ENCODE results near the gene TECPR2.
"Not testable (repeated sequence)": the region's sequence is repeated elsewhere in the genome, so short reads cannot be mapped to it uniquely, and the experiment has no call there.

Gene TECPR2

DNA sequence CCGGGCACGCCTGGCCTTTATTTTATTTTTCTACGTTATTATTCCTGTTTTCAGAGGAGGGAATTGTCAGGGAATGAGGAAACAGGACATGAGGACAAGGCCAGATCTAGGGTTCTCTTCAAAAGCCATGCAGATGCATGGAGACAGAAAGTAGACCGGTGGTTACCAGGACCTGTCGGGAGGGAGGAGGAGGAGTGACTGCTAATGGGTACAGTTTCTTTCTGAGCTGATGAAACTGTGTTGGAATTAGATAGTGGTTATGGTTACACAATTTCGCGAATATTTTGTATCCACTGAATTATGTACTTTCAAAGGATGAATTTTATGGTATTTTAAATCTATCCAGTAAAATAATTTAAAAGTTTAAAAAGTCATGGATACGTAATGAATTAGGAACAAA, 31.9 kb upstream of the TECPR2 start:
- no peak for DNase-seq (ENCODE audit: low read depth in 3 of 3)

DNA sequence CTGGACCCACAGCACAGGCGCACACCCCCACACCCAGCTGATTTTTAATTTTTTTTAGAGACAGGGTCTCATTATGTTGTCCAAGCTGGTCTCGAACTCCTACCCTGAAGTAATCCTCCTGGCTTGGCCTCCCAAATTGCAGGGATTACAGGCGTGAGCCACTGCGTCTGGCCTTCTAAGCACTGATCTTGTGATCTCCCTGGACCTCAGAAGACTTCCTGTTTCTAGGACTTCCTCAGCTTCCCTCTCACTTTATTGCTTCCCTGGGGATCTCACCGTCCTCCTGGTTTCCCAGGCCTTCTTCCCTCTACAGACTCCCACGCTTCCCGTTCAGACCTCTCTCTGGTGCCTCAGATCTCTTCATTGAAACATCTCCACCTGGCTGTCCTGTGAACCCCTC, 29.4 kb upstream of the TECPR2 start:
- no peak for DNase-seq (ENCODE audit: low read depth in 3 of 3)

DNA sequence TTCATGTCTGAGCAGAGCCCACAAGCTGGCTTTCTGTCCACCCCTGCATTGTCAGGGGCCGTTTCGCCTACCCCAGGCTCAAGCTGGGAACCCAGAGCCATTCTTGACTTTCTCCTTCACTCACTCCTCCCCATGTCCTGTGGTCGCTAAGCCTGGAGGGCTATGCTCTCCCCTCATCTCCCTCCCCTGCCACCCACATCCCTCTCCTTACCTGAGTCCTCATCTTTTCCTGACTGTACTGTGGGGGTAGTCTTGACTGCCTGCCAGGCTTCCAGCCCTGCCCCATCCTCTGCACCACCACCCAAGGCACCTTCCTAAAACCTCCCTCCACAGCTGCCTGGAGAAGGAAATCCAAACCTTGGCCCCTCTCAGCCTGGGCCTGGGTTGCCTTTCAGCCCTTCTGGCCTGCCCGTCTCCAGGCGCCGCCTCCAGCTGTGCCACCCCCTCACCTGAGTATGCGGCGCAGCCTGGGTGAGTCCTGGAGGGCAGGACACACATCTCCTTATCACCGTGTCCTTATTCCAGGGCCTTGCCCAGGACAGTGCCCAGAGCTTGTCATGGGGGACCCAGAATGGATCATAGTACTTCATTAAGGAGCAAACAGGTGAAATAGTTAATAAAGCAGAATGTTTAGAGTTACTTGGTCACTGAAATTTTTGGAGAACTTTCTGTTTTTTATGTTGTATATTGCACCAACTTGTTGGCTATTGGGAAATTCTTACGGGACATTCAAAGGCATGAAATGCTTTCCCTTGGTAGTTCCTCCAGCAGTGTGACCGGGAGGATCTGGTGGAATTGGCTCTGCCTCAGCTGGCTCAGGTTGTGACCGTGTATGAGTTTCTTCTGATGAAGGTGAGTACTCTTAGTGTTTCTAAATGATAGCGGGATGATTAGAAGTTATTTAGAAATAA, 28.7 kb upstream of the TECPR2 start:
- no peak for DNase-seq (ENCODE audit: low read depth in 3 of 3)

DNA sequence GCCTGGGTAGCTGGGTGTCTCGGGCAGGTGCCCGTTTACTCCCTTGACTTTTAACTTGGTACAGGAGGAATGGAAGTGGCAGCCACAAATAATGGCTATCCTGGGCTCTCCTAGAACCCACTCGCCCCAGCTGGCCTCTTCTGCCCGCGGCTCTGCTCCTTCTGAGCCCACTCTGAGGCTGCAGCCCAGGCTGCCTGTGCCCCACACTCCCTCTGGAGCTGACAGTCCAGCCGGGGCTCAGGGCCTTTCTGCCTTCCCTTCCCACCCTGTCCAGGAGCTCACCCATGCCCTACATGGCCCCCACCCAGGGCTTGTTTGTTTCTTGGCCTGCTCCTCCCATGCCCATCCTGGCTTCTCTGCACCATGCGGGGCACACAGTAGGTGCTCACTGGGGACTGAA, 27.6 kb upstream of the TECPR2 start:
- DNase-seq (ENCODE audit: low read depth in 3 of 3): no peak

DNA sequence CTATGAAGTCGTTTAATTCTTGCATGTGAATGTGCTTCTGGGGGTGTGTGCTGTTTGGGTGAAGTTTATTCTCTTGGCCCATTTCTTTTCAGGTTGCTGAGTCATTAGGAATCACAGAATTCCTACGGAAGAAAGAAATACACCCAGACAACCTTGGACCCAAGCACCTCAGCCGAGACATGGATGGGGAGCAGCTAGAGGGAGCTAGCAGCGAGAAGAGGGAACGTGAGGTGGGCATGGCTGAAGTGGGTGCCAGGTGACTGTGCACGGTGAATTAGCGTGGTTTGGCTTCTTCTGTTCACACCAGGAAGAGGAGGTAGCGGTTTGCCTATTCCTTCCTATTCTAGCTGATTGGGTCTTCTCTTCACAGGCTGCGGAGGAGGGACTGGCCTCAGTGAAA, 24.0 kb upstream of the TECPR2 start:
- no peak for DNase-seq (ENCODE audit: low read depth in 3 of 3)

DNA sequence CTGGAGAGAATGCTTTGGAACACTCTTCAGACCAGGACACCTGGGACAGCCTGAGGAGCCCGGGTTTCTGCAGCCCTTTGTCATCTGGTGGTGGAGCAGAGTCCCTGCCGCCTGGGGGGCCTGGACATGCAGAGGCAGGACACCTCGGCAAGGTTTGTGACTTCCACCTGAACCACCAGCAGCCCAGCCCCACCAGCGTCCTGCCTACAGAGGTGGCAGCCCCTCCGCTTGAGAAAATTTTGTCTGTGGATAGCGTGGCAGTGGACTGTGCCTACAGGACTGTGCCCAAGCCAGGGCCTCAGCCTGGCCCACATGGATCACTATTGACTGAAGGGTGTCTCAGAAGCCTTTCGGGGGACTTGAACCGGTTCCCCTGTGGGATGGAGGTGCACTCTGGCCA, 21.2 kb upstream of the TECPR2 start:
- DNase-seq (ENCODE audit: low read depth in 3 of 3): no peak

DNA sequence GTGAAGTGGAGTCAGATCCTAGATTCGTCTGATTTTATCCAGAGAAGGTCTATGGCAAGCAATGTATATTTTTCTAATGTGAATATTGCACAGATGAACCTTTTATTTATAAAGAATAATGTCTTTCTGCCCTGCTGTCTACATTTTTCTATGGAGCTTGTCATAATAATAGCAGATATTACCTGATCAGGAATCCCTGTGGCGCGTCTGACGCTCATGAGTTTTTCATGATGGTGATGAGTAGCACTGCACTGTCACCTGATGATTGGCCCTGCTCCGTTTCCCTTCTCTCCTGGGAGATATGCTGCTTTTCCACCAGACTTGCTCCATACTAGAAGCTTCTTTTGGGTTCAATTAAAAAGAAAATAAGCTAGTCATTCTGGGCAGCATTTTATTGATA, 20.5 kb upstream of the TECPR2 start:
- DNase-seq (ENCODE audit: low read depth in 3 of 3): no peak

DNA sequence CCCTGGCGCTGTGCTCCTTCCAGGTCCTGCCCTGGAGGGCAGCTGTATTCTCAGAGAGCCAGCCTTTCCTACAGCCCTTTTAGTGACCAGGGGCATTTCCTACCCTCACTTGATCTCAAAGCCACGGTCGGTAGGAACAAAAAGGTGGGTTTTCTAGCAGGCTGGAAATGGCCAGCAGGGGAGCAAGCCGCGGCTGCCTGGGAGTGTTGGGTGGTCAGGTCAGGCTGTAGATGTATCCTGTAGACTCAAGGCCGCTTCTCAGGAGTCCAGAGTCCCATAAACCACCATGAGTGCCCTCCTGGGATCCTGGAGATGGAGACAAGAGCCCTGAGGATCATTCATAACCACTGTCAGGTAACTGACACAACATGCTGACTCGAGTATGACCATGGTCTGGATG, 18.7 kb upstream of the TECPR2 start:
- no peak for DNase-seq (ENCODE audit: low read depth in 3 of 3)

DNA sequence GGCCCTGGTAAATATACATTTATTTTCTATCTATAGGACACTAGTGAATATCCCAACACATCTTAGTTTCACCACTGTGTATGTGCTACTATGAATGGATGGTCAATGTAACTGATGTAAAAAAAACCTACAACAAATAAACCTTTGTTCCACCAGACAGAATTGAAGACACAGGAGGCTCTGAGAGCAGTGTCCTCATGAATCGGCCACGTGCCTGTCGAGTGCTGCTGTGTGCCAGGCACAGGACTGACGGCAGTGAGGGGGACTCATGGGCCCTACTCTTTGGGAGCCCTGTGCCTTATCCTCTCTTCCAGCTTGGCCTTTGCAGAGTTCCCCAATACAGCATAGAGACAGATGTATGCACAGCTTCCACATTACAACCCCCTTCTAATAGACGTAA, 18.3 kb upstream of the TECPR2 start:
- no peak for DNase-seq (ENCODE audit: low read depth in 3 of 3)

DNA sequence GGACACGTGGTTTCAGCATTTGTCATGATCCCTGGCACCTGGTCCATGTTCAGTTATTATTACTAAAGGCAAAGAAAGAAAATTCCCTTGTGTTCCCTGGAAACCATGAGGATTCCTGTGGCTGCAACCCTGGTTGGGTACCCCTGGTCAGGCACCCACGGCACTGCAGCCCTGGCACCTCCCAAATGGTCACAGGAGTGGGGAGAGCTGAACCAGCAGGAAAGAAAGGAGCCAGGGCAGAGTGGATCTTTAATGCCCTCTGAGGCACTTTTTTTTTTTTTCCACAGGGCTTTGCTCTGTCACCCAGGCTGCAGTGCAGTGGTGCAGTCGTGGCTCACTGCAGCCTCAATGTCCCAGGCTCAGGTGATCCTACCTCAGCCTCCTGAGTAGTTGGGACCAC, 17.5 kb upstream of the TECPR2 start:
- no peak for DNase-seq (ENCODE audit: low read depth in 3 of 3)

DNA sequence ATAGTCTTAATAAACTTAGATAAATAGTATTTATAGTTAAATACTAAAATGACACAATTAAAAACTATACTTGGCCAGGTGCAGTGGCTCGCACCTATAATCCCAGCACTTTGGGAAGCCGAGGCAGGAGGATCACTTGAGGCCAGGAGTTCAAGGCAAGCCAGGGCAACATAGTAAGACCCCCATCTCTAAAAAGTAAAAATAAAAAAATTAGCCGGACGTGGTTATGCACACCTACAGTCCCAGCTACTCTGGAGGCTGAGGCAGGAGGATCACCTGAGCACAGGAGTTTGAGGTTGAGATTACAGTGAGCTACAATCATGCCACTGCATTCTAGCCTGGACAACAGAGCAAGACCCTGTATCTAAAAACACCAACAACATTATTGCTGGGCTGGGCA, 16.1 kb upstream of the TECPR2 start:
- DNase-seq (ENCODE audit: low read depth in 3 of 3): no peak

DNA sequence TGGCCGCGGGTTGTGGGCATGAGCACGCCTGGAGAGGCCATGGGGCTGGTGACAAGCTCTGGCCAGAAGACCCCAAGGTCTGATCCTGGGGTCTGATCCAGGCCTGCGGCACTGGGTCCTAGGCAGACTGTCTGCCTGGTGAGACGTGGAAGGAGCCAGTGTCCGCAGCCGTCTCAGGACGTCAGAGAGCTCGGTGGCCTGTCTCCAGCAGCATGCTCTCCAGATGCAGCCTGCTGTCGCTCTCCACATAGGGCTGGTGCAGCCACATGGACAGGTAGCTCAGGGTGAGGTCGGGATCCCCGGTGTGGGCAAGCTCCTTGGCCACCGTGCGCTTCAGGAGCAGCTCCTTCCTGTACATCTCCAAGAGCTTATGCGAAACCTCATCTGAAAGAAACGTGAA, 14.4 kb upstream of the TECPR2 start:
- DNase-seq (ENCODE audit: low read depth in 3 of 3): no peak

DNA sequence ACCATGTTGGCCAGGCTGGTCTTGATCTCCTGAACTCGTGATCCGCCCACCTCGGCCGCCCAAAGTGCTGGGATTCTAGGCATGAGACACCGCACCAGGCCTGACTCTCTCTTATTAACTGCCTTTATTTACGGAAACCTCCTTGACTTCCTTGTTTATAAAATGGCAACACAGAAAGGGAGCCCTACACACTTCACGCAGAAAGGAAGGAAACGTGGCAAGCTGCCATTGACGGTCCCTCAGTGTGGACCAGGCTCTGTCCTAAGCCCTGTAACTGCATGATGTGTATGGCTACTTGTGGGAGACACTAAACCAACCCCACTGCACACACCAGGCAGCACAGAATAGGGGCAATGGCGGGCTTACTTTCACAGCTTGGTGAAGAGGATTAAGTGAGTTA, 11.7 kb upstream of the TECPR2 start:
- DNase-seq (ENCODE audit: low read depth in 3 of 3): no peak

DNA sequence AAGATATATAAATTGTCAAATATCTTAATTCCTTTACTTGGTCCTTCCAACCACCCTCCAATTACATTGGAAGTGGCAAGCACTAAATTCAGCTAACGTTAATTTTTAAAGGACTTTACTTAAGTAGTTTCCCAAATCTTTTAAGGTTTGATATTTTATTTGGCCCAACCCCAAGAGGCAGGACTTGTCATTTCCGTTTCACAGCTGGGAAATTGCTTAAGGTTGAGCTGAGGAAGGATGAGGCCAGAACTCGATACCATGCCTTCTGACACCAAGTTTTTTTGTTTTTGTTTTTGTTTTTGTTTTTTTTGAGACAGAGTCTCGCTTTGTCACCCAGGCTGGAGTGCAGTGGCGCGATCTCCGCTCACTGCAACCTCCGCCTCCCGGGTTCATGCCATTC, 11.1 kb upstream of the TECPR2 start:
- DNase-seq (ENCODE audit: low read depth in 3 of 3): not testable (repeated sequence)

DNA sequence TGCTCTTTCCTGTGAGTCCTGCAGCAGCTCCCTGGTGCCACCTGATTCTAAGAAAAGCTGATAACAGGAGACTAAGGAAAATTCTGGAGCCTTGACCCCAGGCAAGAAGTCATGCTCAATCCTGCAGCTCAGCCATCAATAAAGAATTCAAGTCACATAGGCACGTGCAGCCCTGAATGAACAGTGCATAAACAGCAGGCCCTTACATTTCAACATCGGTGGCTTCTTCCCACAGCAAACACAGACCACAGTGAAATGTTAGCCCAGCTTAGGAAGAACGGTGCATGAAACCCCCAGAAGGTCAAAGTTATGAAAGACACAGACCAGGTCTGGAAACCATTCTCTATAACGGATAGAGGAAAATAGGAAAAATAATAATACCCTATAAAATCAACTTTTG, 10.5 kb upstream of the TECPR2 start:
- DNase-seq (ENCODE audit: low read depth in 3 of 3): no peak

DNA sequence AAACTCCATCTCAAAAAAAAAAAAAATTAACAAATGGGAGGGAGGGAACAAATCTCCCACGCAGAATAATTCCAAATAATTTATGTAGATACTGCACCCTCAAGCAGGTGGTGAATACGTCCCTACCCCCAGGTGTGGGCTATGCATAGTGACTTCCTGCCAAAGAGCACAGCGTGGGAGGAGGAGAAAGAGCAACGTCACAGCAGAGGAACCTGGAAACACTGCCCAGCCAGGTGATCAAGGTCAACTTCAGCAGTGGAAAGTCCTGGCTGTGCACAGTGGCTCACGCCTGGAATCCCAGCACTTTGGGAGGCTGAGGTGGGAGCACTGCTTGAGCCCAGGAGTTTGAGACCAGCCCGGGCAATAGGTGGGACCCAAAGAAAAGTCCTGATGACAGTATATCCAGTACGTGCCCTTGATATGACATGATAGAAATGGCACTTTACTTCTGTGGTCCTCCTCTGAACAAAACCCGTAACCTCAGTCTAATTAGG, 9.6 kb upstream of the TECPR2 start:
- no peak for DNase-seq (ENCODE audit: low read depth in 3 of 3)

DNA sequence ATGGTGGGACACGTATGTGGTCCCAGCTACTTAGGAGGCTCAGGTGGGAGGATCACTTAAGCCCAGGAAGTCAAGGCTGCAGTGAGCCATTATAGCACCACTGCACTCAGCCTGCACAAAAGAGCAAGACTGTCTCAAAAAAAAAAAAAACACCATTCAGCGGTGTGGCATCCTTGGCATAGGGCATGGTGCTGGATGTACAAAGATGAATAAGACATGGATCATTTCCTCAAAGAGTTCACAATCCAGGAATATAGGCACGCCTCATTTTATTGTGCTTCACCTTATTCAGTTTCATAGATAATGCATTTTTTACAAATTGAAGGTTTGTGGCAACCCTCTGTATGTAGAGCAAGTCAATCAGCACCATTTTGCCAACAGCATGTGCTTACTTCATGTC, 6.5 kb upstream of the TECPR2 start:
- no peak for DNase-seq (ENCODE audit: low read depth in 3 of 3)

DNA sequence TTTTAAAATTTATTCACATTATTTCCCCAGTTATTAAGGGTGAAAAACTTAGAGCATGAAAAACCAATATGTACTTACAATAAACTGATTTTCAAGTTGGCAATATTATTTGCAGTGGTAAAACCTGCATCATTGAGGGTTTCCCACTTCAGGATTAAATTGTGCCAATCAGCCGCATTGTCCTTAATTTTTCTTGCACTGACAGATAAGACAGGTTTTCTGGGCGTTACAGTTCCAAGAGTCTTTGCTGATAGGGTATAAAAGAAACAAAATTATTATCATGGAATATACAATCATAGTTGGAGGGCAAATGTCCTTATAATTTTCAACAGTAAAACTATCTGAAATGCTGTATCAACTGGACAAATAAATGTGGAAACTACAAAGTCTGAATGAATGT, 3.4 kb upstream of the TECPR2 start:
- DNase-seq (ENCODE audit: low read depth in 3 of 3): no peak

DNA sequence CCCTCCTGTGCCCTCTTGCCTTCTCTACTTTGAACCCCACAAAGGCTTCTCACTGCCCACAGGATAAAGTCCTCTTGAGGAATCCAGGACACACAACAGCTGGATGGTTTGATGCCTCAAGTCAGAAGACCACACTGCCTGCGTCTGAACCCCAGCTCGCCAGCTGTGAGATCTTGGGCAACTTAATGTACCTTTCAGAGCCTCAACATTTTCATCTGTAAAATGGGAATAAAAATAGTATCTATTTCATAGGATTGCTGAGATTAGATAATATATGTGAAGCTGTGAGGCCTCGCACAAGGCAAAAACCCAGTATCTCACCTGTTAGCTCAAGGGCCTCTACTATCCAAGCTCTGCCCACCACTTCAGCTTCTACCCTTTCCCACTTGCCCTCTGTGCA, 2.4 kb upstream of the TECPR2 start:
- no peak for DNase-seq (ENCODE audit: low read depth in 3 of 3)

DNA sequence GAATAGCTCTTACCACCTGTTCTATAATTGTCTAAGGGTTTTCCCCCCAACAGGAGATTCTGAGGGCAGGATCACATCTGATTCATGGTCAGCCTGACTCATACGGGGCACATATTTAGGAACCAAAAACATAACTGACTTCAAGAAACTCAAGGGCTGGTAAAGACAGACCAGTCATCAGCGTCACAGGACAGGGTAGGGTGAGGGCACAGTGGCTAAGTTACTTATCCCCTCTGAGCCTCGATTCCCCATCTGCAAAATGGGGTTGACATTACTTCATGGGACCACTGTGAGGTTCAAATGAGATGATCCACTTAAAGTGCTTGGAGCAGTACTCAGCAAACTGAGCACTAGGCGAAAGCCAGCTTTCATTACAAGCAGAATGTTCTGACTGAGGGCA, 657 bp upstream of the TECPR2 start:
- peak; percentile 35 to 48 (median 47) for DNase-seq (ENCODE audit: low read depth in 3 of 3)

DNA sequence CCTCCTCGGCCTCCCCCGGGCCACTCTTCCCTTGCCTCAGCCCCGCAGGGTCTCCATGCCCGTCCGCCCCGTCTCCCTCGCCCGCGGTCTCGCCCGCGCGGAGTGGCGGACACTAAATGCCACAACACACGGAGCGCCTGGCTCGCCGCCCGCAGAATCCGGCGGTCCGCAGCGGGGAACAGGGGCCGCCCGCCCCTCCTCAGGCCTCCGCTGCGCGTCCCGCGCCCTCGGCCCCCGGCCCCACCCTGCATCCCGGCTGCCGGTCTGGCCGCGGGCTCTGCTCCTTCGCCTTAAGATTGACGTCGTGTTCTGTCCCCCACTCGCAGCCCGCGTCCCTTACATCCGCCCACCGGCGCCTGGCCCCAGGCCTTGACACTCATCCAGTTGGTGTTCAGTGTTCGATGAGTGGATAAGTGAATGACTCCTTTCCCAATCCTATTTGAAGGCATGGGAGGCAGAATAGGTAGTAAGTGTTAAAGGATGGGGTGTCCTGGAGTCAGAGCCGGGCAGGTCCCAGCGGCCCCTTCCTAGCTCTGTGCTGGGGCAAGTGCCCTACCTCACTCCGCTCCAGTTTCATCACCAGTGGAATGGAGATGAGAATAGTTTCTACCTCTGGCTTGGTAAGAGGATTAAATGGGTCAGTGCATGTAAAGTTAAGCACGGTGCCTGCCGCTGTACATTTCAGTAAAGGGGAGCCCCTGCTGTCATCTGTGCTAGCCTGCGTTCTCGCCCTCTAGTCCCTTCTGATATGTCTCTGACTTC, 622 bp downstream of the TECPR2 start:
- DNase-seq (ENCODE audit: low read depth in 3 of 3): peak in 1 of 3 donors; percentile 33

DNA sequence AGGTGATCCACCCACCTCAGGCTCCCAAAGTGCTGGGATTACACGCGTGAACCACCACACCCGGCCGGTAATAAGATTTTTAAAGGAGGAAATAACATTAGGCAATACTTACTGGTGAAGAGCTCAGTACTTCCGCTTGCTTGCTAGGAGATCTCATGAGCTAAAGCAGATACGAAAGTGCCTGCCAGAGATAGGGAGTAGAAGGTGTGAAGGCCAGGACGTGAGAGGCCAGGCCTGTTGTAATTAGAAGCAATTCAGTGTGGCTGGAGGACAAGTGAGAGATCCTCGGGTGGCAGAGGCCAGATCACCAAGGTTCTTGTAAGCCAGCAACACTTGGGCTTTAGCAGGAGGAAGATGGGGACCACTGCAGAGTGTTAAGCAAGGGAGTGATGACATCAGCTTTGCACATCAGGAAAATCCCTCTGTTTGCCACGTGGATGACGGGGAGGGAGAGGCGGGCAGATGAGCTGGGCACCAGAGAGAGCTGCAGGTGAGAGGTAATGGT, 7.6 kb downstream of the TECPR2 start:
- no peak for DNase-seq (ENCODE audit: low read depth in 3 of 3)

DNA sequence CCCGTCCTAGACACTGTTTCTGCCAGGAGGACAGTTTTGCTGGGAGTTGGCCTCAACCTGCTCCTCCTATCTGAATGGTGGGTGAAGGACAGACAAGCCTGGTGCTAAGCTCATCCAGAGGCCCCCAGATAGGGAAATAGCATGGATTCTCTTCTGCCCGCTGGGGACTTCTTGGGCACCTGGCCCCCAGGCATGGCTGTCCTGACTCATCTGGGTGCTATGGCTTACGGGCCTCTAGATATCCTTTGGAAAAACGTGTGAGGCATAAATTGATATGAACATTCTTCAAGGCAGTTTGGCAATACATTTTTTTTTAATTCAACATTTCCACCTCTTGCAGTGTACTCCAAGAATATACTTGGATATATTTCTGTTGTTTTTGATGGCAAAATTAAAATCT, 8.6 kb downstream of the TECPR2 start:
- no peak for DNase-seq (ENCODE audit: low read depth in 3 of 3)

All from stimulated activated CD4-positive, alpha-beta T cell treated with anti-CD3 and anti-CD28 coated beads, TNF-alpha, amount 100 ng/mL, for 48 hours (primary cell).